ENCODE results near the gene DNAAF5.

Gene DNAAF5

GRCh38 chr7:815284-816216 is 89.1 kb downstream of the DNAAF5 start:
- TF ChIP-seq ZFX (IDR thresholded peaks at IDR 0.05; ENCODE audit: borderline replicate concordance) (no peak), CTCF (IDR thresholded peaks at IDR 0.05) (no peak)
- no peak overlapping the region for H3K27ac ChIP-seq

DNA sequence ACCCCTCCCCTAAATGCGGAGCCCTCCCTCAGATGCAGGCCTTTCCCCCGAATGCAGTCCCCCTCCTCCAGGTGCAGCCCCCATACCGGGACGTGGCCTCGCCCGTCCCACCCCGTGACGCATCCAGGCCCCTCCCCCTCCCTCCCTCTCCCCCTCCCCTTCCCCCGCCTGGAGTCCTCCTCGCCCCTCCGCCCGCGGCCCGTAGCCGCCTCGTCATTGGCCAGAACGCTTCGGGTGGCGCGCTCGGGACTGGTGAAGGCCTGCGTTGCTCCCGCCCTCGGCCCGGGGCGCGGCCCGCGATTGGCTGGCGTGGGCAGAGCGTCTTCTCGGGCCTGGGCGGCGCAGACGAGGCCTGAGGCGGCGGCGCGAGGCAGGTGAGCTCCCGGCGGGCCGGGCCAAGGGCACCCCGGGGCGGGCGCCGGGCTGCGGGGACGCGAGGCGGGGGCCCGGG is 89.8 kb downstream of the DNAAF5 start:
- H3K27ac ChIP-seq: peak overlapping the region; percentile 67
- no peak for TF ChIP-seq CTCF (IDR thresholded peaks at IDR 0.05)
- no peak for TF ChIP-seq ZFX (IDR thresholded peaks at IDR 0.05; ENCODE audit: borderline replicate concordance)

GRCh38 chr7:816751-817671 is 90.5 kb downstream of the DNAAF5 start:
- no peak for TF ChIP-seq CTCF (IDR thresholded peaks at IDR 0.05)
- no peak for TF ChIP-seq ZFX (IDR thresholded peaks at IDR 0.05; ENCODE audit: borderline replicate concordance)
- H3K27ac ChIP-seq: peak overlapping the region; percentile 67

DNA sequence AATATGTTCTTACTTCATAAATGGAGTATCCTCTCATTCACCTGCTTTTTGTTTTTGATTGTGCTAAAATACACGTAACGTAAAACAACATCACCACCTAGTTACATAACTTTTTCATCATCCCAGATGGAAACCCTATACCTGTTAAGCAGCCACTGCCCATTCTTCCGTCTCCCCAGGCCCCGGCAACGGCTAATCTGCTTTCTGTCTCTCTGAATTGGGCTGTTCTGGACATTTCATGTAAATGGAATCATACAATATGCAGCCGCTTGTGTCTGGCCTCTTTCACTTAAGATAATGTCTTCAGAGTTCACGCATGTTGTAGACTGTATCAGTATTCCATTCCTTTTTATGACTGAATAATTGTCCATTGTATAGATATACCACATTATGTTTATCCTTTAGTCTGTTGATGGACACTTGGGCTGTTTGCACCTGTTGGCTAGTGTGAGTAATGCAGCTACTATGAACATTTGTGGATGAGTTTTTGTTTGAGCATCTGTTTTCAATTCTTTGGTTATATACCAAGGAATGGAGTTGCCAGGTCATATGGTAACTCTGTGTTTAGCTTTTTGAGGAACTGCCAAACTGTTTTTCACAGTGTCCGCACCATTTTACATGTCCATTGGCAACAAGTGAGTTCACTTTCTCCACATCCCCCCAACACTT is 91.7 kb downstream of the DNAAF5 start:
- no peak overlapping the region for H3K27ac ChIP-seq
- TF ChIP-seq ZFX (IDR thresholded peaks at IDR 0.05; ENCODE audit: borderline replicate concordance) (no peak), CTCF (IDR thresholded peaks at IDR 0.05) (peak; percentile 42)

DNA sequence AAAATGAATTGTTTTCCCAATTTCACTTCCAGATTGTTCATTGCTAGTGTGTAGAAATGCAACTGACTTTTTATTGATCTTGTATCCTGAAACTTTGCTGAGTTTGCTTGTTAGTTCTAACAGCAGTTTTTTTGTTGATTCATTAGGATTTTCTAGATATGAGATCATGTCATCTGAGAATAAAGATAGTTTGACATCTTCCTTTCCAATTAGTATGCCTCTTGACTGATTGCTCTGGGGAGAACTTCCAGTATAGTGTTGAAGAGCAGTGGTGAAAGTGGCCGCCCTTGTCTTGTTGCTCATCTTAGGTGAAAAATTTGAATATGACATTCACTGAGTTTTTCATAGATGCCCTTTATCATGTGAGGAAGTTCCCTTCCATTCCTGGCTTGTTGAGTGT is 93.8 kb downstream of the DNAAF5 start:
- no peak overlapping the region for H3K27ac ChIP-seq
- TF ChIP-seq ZFX (IDR thresholded peaks at IDR 0.05; ENCODE audit: borderline replicate concordance) (no peak), CTCF (IDR thresholded peaks at IDR 0.05) (no peak)

GRCh38 chr7:821688-822087 is 95.2 kb downstream of the DNAAF5 start:
- no peak overlapping the region for H3K27ac ChIP-seq
- TF ChIP-seq ZFX (IDR thresholded peaks at IDR 0.05; ENCODE audit: borderline replicate concordance): no peak
- TF ChIP-seq CTCF (IDR thresholded peaks at IDR 0.05): no peak
